Keratinocyte (primary cell): ENCODE measurements around the gene PIM2. TPM values are rescaled to one million over a fixed set of nuclear protein-coding genes. Genes with fewer than 3 reads are reported as not detected.

Experiments used
- DNase-seq: peaks from one replicate; pipeline ENCODE4 v3.0.0-alpha.2; 2011; ENCODE audit warnings: low read depth, missing footprints, low spot score
- FAIRE-seq: peaks from 2 replicates; lab custom pipeline; 2011; peaks lifted over from hg19 to GRCh38; lab: Jason Lieb, UNC
- H2AFZ ChIP-seq: 2 replicates; pipeline ENCODE4 v1.6.0; 2012; ENCODE audit warnings: low read length, control low read depth, inconsistent platforms; ENCODE audit not compliant: control insufficient read depth
- H3K27ac ChIP-seq: 2 replicates; pipeline ENCODE4 v1.5.1; 2011; ENCODE audit warnings: low read length; ENCODE audit not compliant: control insufficient read depth, insufficient read depth
- H3K27me3 ChIP-seq: 3 replicates; pipeline ENCODE4 v1.6.0; 2011; ENCODE audit warnings: low read length; ENCODE audit not compliant: control insufficient read depth, insufficient read depth; ENCODE audit errors: extremely low read depth
- H3K36me3 ChIP-seq, 2 experiments: 2 replicates in 1 of 2; 3 replicates in 1 of 2; pipeline ENCODE4 v1.5.1; 2011; ENCODE audit warnings: low read length in 2 of 2, mild to moderate bottlenecking in 1 of 2; ENCODE audit not compliant: control insufficient read depth in 2 of 2, insufficient read depth in 2 of 2; ENCODE audit errors: extremely low read depth in 1 of 2
- H3K4me1 ChIP-seq: 3 replicates; pipeline ENCODE4 v1.5.1; 2011; ENCODE audit warnings: low read length; ENCODE audit not compliant: control insufficient read depth, insufficient read depth; ENCODE audit errors: extremely low read depth
- H3K4me2 ChIP-seq: 3 replicates; pipeline ENCODE4 v1.6.0; 2011; ENCODE audit warnings: low read depth, low read length; ENCODE audit not compliant: control insufficient read depth, insufficient read depth; ENCODE audit errors: extremely low read depth
- H3K4me3 ChIP-seq, 3 experiments: fragments of 200-600 bp in 1 of 3; sonication (generic) in 1 of 3; 2 replicates in 2 of 3; 3 replicates in 1 of 3; pipeline ENCODE4 v1.5.1; 2011 to 2016; ENCODE audit warnings: low read length in 3 of 3, mild to moderate bottlenecking in 3 of 3, control low read depth in 2 of 3, inconsistent platforms in 1 of 3, low read depth in 1 of 3, mixed read lengths in 1 of 3, mixed run types in 1 of 3, moderate library complexity in 1 of 3; ENCODE audit not compliant: control insufficient read depth in 2 of 3, insufficient read depth in 2 of 3; ENCODE audit errors: extremely low read depth in 1 of 3
- H3K79me2 ChIP-seq: 2 replicates; pipeline ENCODE4 v1.6.0; 2012; ENCODE audit warnings: low read length; ENCODE audit not compliant: control insufficient read depth, insufficient read depth
- H3K9ac ChIP-seq: 3 replicates; pipeline ENCODE4 v1.6.0; 2011; ENCODE audit warnings: low read length; ENCODE audit not compliant: control insufficient read depth, insufficient read depth; ENCODE audit errors: extremely low read depth
- H3K9me1 ChIP-seq: 3 replicates; pipeline ENCODE4 v1.6.0; 2011; ENCODE audit warnings: low read length; ENCODE audit not compliant: control insufficient read depth, insufficient read depth; ENCODE audit errors: extremely low read depth
- H3K9me3 ChIP-seq: 2 replicates; pipeline ENCODE4 v1.5.1; 2012; ENCODE audit warnings: low read depth, low read length; ENCODE audit not compliant: control insufficient read depth
- H4K20me1 ChIP-seq: 3 replicates; pipeline ENCODE4 v1.6.0; 2011; ENCODE audit warnings: low read length; ENCODE audit not compliant: control insufficient read depth, insufficient read depth; ENCODE audit errors: extremely low read depth
- CTCF ChIP-seq, 3 experiments: IDR thresholded peaks in 1 of 3; conservative IDR thresholded peaks in 1 of 3; optimal IDR thresholded peaks in 1 of 3; 2 replicates in 2 of 3; 3 replicates in 1 of 3; pipeline versions ENCODE3 to v1.5.1; 2011; ENCODE audit warnings: low read length in 3 of 3, mild to moderate bottlenecking in 3 of 3, moderate library complexity in 2 of 3, control low read depth in 1 of 3, inconsistent platforms in 1 of 3; ENCODE audit not compliant: insufficient read depth in 2 of 3; ENCODE audit errors: extremely low read depth in 1 of 3
- EZH2 ChIP-seq: IDR thresholded peaks from one replicate; pipeline ENCODE4 v1.6.1; 2012; ENCODE audit warnings: inconsistent platforms, mild to moderate bottlenecking, low read length, moderate library complexity
- dilution Hi-C: fragments of 300-500 bp; cut with MboI; formaldehyde crosslinking; loops from one replicate; pipeline ENCODE4 v1.7.0; 2020; ENCODE audit warnings: low sequenced_read_pairs; ENCODE audit not compliant: extremely low pct_ligation_motif_present
- polyA plus RNA-seq, 5 experiments: library from polyadenylated mRNA; depleted of rRNA in 3 of 5; stranded (reverse) in 3 of 5; stranded (forward) in 1 of 5; unstranded in 1 of 5; fragments of >200 nt; gene quantifications; 1 replicate in 1 of 5; 2 replicates in 3 of 5; 3 replicates in 1 of 5; pipeline versions ENCODE4 v1.2.1 to v1.2.3, GENCODE V29; 2011 to 2012; ENCODE audit warnings: missing spikeins in 2 of 5, low read depth in 1 of 5, low replicate concordance in 1 of 5

Gene PIM2
- polyA plus RNA-seq, 1 donor (not counting 4 experiments of a cell fraction or from before 2014, with no cell fraction given) = 9.9 TPM

- peaks cover 4 to 7% of the 10 kb centered on the region in 2 experiments for H3K36me3 ChIP-seq
- H2AFZ ChIP-seq = no peak overlapping the region
- no peaks in the 10 kb centered on the region for H4K20me1 ChIP-seq
- FAIRE-seq (no peak), DNase-seq (no peak)
- no peak overlapping the region for H3K27ac ChIP-seq
- H3K9me1 ChIP-seq = no peaks in the 10 kb centered on the region
- no peak overlapping the region for H3K9ac ChIP-seq
- dilution Hi-C loops = no loop called here
- no peaks in the 10 kb centered on the region for H3K79me2 ChIP-seq
- TF ChIP-seq CTCF (optimal IDR thresholded peaks at IDR 0.05 in 1 of 3, IDR thresholded peaks at IDR 0.05 in 1 of 3, conservative IDR thresholded peaks at IDR 0.05 in 1 of 3; ENCODE audit: extremely low read depth in 1 of 3, insufficient read depth in 2 of 3, low read length in 3 of 3) (no peak), EZH2 (no peak)
- no peaks in the 10 kb centered on the region for H3K27me3 ChIP-seq
- H3K9me3 ChIP-seq = peaks cover 2% of the 10 kb centered on the region
- H3K4me3 ChIP-seq = no peak overlapping the region
- no peak overlapping the region for H3K4me2 ChIP-seq
- H3K4me1 ChIP-seq = peaks cover 8% of the 10 kb centered on the region
Observed at GRCh38 chrX:48923771-48924170, 4.9 kb upstream of the PIM2 start.

GRCh38 chrX:48920718-48921104, 1.9 kb upstream of the PIM2 start:
- Histone ChIP-seq H3K27me3 (no peaks in the 10 kb centered on the region), H2AFZ (no peak overlapping the region), H3K4me1 (peaks cover 14% of the 10 kb centered on the region), H3K9me1 (no peaks in the 10 kb centered on the region), H4K20me1 (no peaks in the 10 kb centered on the region), H3K27ac (no peak overlapping the region), H3K36me3 (peaks cover 4 to 7% of the 10 kb centered on the region in 2 experiments), H3K4me2 (no peak overlapping the region), H3K9ac (no peak overlapping the region), H3K4me3 (no peak overlapping the region), H3K9me3 (peaks cover 2% of the 10 kb centered on the region), H3K79me2 (peaks cover 14% of the 10 kb centered on the region)
- FAIRE-seq (no peak), DNase-seq (no peak)
- no peak for TF ChIP-seq EZH2
- TF ChIP-seq CTCF (optimal IDR thresholded peaks at IDR 0.05 in 1 of 3, IDR thresholded peaks at IDR 0.05 in 1 of 3, conservative IDR thresholded peaks at IDR 0.05 in 1 of 3; ENCODE audit: extremely low read depth in 1 of 3, insufficient read depth in 2 of 3, low read length in 3 of 3) = no peak
- dilution Hi-C loops = no loop called here
